ENCODE results near the gene RALGAPA2.

Gene RALGAPA2

GRCh38 chr20:20551409-20551808 is 161.0 kb downstream of the RALGAPA2 start:
- DNase-seq (ENCODE audit: low read depth) = no peak
- TF ChIP-seq, protein P1, sequence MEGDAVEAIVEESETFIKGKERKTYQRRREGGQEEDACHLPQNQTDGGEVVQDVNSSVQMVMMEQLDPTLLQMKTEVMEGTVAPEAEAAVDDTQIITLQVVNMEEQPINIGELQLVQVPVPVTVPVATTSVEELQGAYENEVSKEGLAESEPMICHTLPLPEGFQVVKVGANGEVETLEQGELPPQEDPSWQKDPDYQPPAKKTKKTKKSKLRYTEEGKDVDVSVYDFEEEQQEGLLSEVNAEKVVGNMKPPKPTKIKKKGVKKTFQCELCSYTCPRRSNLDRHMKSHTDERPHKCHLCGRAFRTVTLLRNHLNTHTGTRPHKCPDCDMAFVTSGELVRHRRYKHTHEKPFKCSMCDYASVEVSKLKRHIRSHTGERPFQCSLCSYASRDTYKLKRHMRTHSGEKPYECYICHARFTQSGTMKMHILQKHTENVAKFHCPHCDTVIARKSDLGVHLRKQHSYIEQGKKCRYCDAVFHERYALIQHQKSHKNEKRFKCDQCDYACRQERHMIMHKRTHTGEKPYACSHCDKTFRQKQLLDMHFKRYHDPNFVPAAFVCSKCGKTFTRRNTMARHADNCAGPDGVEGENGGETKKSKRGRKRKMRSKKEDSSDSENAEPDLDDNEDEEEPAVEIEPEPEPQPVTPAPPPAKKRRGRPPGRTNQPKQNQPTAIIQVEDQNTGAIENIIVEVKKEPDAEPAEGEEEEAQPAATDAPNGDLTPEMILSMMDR (conservative IDR thresholded peaks at IDR 0.05; ENCODE audit: control insufficient read depth, insufficient read depth, low read depth, low read length) = no peak

GRCh38 chr20:20549704-20550103 is 162.7 kb downstream of the RALGAPA2 start:
- H3K4me3 ChIP-seq (ENCODE audit: control insufficient read depth, low read depth, low read length) = no peak overlapping the region
- TF ChIP-seq, protein P1 (conservative IDR thresholded peaks at IDR 0.05; ENCODE audit: control insufficient read depth, insufficient read depth, low read depth, low read length) = no peak
- DNase-seq (ENCODE audit: low read depth) = peak; percentile 90

More at GRCh38 chr20:20551409-20551808, 161.0 kb downstream of the RALGAPA2 start:
- no peak overlapping the region for H3K4me3 ChIP-seq (ENCODE audit: control insufficient read depth, low read depth, low read length)

- TF ChIP-seq, protein P1 (conservative IDR thresholded peaks at IDR 0.05; ENCODE audit: control insufficient read depth, insufficient read depth, low read depth, low read length) = no peak
- no peak overlapping the region for H3K4me3 ChIP-seq (ENCODE audit: control insufficient read depth, low read depth, low read length)
- peak; percentile 30 for DNase-seq (ENCODE audit: low read depth)
Observed at GRCh38 chr20:20549267-20549612, 163.2 kb downstream of the RALGAPA2 start.

DNA sequence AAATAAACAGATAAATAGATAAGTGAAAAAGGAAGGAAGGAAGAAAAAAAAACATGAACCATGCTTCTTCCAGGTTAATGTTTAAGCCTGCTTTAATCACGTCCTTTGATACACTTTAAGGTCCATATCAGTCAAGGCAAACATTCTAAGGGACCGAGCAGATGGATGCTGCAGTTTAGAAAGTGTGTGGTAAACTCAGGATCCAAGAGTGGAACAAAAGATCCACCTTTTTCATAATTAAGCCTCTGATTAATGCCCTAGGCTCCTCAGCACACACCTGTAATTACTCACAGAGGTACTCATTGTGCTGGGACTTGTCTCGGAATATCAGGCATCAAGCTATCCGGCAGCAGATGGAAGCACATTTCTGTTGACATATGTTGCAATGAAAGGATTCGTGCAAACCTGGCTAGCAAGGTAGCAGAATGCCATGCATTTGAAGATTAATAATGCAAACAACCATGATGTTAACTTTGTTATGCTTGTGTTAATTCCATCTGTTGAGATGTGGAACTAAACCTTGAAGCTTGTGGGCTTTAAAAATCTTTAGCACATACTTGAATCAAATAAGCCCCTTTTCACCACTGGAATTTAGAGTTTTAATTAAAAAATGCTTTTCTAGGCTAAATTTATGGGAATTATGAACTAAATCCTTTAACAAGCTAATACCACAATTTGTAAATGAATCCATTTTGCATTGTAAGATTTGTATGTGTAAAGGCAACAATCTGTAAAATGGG is 163.7 kb downstream of the RALGAPA2 start:
- TF ChIP-seq, protein P1 (conservative IDR thresholded peaks at IDR 0.05; ENCODE audit: control insufficient read depth, insufficient read depth, low read depth, low read length) = no peak
- DNase-seq (ENCODE audit: low read depth) = no peak

GRCh38 chr20:20547876-20548266 is 164.6 kb downstream of the RALGAPA2 start:
- no peak for DNase-seq (ENCODE audit: low read depth)
- TF ChIP-seq, protein P1 (conservative IDR thresholded peaks at IDR 0.05; ENCODE audit: control insufficient read depth, insufficient read depth, low read depth, low read length) = no peak
- no peak overlapping the region for H3K4me3 ChIP-seq (ENCODE audit: control insufficient read depth, low read depth, low read length)

More for the DNA sequence above, 163.7 kb downstream of the RALGAPA2 start:
- H3K4me3 ChIP-seq (ENCODE audit: control insufficient read depth, low read depth, low read length) = no peak overlapping the region

DNA sequence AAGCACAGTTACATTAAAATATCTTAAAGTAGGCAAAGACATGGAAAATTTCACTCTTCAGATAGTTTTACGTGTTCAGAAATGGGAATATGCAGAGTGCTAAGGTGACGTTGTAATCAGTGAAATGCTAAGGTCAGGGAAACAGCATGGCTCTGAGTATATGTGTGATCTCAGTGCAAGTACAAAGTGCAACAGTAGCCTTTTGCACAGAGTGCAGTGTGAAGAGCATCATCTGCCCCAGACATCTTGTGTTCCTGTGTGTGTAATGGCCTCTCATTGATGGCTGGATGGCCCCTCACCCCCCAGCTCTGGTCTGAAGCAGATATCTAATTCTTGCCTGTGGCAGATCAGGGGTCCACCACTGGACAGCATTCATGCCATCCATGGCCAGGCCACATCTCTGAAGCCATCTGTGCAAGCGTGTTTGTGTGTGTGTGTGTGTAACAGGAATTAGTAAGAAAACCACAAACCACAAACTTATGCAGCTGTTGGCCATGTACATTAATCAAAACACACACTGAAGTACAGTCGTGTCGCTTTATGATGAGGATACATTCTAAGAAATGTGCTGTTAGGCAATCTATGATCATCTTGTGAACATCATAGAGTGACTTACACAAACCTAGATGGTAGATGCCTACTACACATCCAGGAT is 165.1 kb downstream of the RALGAPA2 start:
- no peak overlapping the region for H3K4me3 ChIP-seq (ENCODE audit: control insufficient read depth, low read depth, low read length)
- TF ChIP-seq, protein P1 (conservative IDR thresholded peaks at IDR 0.05; ENCODE audit: control insufficient read depth, insufficient read depth, low read depth, low read length) = no peak
- DNase-seq (ENCODE audit: low read depth) = peak; percentile 67

Data from fibroblast of mammary gland (primary cell).